ENCODE measurements around the gene CPSF3.

CPSF3 gene

DNA sequence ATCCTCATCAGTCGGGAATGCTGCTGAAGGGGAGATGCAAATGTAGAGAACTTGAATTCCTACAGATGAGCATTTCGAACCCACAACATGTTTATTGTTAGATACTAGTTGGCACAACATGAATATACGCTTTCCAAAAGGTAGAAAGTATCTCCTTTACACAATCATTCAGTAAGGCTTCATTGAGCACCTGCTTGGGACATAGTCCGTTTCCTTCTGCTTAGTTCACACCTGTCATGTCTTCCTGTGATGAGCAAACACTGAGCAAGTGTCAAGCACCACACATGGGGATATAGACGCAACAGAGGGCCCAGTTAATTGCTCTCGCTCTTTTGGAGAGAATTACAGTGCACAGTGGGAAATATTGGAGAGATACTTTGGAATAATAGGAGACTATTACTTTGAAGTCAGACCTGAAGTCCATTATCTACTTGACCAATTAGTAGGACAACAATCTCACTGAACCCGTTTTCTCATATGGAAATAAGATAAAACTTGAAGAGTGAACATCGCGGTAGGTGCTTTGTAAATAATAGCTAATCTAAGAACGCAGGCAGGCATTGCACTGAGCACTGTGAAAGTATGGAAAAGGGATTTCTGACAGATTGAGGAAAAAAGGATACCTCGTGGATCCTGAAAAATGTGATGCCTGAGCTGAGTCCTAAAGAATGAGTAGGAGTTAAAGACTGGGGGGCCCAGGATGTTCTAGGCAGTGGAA lies 1.2 kb downstream of the CPSF3 start:
- TF ChIP-seq, protein P1, sequence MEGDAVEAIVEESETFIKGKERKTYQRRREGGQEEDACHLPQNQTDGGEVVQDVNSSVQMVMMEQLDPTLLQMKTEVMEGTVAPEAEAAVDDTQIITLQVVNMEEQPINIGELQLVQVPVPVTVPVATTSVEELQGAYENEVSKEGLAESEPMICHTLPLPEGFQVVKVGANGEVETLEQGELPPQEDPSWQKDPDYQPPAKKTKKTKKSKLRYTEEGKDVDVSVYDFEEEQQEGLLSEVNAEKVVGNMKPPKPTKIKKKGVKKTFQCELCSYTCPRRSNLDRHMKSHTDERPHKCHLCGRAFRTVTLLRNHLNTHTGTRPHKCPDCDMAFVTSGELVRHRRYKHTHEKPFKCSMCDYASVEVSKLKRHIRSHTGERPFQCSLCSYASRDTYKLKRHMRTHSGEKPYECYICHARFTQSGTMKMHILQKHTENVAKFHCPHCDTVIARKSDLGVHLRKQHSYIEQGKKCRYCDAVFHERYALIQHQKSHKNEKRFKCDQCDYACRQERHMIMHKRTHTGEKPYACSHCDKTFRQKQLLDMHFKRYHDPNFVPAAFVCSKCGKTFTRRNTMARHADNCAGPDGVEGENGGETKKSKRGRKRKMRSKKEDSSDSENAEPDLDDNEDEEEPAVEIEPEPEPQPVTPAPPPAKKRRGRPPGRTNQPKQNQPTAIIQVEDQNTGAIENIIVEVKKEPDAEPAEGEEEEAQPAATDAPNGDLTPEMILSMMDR (IDR thresholded peaks at IDR 0.05; ENCODE audit: low read depth, low read length), result no peak
- H3K4me3 ChIP-seq (ENCODE audit: low read depth, low read length), result peak overlapping the region; percentile 90
- in situ Hi-C loops (cut with HindIII; ENCODE audit: low sequenced_read_pairs), result no loop called here
- DNase-seq (ENCODE audit: low read depth, low spot score), result no peak

GRCh38 chr2:9428965-9429577 lies 5.6 kb downstream of the CPSF3 start:
- no peak for DNase-seq (ENCODE audit: low read depth, low spot score)
- TF ChIP-seq, protein P1 (IDR thresholded peaks at IDR 0.05; ENCODE audit: low read depth, low read length), result no peak
- H3K4me3 ChIP-seq (ENCODE audit: low read depth, low read length), result no peak overlapping the region
- in situ Hi-C loops (cut with HindIII; ENCODE audit: low sequenced_read_pairs), result no loop called here

DNA sequence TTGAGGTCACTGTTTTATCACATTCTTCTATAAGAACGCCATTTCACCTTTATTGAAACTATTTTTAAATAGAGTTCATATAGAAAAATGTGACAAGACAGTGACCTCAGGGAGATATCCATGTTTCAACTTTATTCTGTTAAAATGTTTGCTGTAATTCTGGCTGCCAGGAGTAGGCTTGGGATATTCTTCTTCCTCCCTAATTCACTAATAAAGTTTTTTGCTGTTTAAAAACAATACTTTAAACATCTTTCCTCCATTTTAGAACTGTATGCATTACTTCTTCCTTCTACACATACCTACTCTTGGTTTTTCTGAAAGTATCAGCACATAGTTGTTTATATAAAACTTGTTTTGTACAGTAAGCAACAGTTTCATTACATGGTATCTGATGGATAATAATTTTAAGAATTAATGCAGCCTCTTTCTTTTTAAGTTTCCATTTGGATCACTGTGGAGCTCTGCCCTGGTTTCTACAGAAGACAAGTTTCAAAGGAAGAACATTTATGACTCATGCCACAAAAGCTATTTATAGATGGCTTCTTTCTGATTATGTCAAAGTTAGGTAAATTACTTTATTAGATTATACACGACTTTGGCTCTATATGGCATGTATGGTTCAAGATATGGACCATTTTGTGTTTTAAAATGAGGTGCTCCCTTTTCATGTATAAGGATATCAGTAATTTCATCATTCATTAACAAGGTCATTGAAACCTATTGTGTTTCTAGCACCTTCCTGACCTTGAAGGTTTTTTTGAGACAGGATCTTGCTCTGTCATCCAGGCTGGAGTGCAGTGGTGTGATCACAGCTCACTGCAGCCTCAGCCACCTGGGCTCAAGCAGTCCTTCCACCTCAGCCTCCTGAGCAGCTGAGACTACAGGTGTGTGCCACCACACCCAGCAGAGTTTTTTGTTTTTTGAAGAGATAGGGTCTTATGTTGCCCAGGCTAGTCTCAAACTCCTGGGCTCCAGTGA lies 7.2 kb downstream of the CPSF3 start:
- TF ChIP-seq, protein P1 (IDR thresholded peaks at IDR 0.05; ENCODE audit: low read depth, low read length), result no peak
- H3K4me3 ChIP-seq (ENCODE audit: low read depth, low read length), result no peak overlapping the region
- DNase-seq (ENCODE audit: low read depth, low spot score), result peak; percentile 27
- in situ Hi-C loops (cut with HindIII; ENCODE audit: low sequenced_read_pairs), result no loop called here

GRCh38 chr2:9434489-9434888 lies 11.0 kb downstream of the CPSF3 start:
- in situ Hi-C loops (cut with HindIII; ENCODE audit: low sequenced_read_pairs), result no loop called here
- H3K4me3 ChIP-seq (ENCODE audit: low read depth, low read length), result no peak overlapping the region
- TF ChIP-seq, protein P1 (IDR thresholded peaks at IDR 0.05; ENCODE audit: low read depth, low read length), result no peak
- no peak for DNase-seq (ENCODE audit: low read depth, low spot score)

DNA sequence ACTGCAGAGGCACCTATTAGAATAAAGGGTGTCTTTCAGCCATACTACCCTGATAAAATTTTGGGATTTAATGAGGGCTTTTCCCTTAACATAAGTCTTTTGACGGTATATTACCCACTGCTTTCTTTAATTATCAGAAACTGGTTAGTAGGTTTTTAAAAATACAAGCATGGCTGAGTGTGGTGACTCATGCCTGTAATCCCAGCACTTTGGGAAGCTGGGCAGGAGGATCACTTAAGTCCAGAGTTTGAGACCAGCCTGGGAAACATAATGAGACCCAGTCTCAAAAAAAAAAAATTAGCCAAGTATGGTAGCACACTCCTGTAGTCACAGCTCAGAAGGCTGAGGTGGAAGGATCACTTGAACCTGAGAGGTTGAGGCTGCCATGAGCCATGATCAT lies 16.1 kb downstream of the CPSF3 start:
- TF ChIP-seq, protein P1 (IDR thresholded peaks at IDR 0.05; ENCODE audit: low read depth, low read length), result no peak
- H3K4me3 ChIP-seq (ENCODE audit: low read depth, low read length), result no peak overlapping the region
- in situ Hi-C loops (cut with HindIII; ENCODE audit: low sequenced_read_pairs), result no loop called here
- DNase-seq (ENCODE audit: low read depth, low spot score), result no peak

- H3K4me3 ChIP-seq (ENCODE audit: low read depth, low read length), result no peak overlapping the region
- TF ChIP-seq, protein P1 (IDR thresholded peaks at IDR 0.05; ENCODE audit: low read depth, low read length), result no peak
- in situ Hi-C loops (cut with HindIII; ENCODE audit: low sequenced_read_pairs), result no loop called here
- peak; percentile 37 for DNase-seq (ENCODE audit: low read depth, low spot score)
Observed at GRCh38 chr2:9440058-9440727, 16.7 kb downstream of the CPSF3 start.

Data from astrocyte of the spinal cord (primary cell).